Esophagus squamous epithelium (tissue), 4 donors: ENCODE measurements around the gene CHPT1.

ENCODE experiments used
- CTCF ChIP-seq, 6 experiments: fragments of 450-650 bp in 4 of 6; fragments of 200-600 bp in 2 of 6; sonication (generic) in 2 of 6; IDR thresholded peaks; one replicate each; pipeline ENCODE4 v1.5.1; 2016 to 2019; ENCODE audit warnings: antibody characterized with exemption in 6 of 6, mild to moderate bottlenecking in 4 of 6, moderate library complexity in 4 of 6
- POLR2A ChIP-seq, 4 donors: fragments of 450-650 bp; IDR thresholded peaks; one replicate each; pipeline ENCODE4 v1.6.1; 2017; ENCODE audit warnings: antibody characterized with exemption in 4 of 4, mild to moderate bottlenecking in 4 of 4, moderate library complexity in 3 of 4

- TF ChIP-seq CTCF (IDR thresholded peaks at IDR 0.05) (no peak), POLR2A (IDR thresholded peaks at IDR 0.05) (no peak)
Measured at GRCh38 chr12:101746196-101746595, 48.8 kb downstream of the CHPT1 start.
